Cerebellar cortex (tissue), 1 donor: Measurements from ENCODE around the gene RNF214.
"Not testable (repeated sequence)": the region's sequence is repeated elsewhere in the genome, so short reads cannot be mapped to it uniquely, and the experiment has no call there.

Experiments used
- DNase-seq: peaks from one replicate; pipeline ENCODE4 v3.0.0-alpha.2; 2015; ENCODE audit warnings: low spot score

Gene RNF214

GRCh38 chr11:117315285-117316196 lies 83.1 kb downstream of the RNF214 start:
- no peak for DNase-seq

- peak; percentile 96 for DNase-seq
These were observed 83.9 kb downstream of the RNF214 start, which contains the start of gene BACE1 for GRCh38 chr11:117316197-117316961. BACE1 (minus strand) TSS chr11:117316256; CDS start chr11:117315795, 461 bp downstream.

GRCh38 chr11:117318738-117319137 lies 86.3 kb downstream of the RNF214 start:
- no peak for DNase-seq

GRCh38 chr11:117319214-117319840 lies 86.9 kb downstream of the RNF214 start:
- DNase-seq = no peak

GRCh38 chr11:117327255-117327566 lies 94.7 kb downstream of the RNF214 start:
- not testable (repeated sequence) for DNase-seq

GRCh38 chr11:117327567-117328374 lies 95.3 kb downstream of the RNF214 start, which contains the start of gene CEP164:
CEP164 (plus strand) TSS chr11:117327854; CDS start chr11:117338587, 10,733 bp downstream.
- peak; percentile 98 for DNase-seq

- DNase-seq = peak; percentile 60
These were observed 96.0 kb downstream of the RNF214 start for GRCh38 chr11:117328375-117329010.

GRCh38 chr11:117332843-117333242 lies 100.4 kb downstream of the RNF214 start:
- DNase-seq = no peak

- no peak for DNase-seq
These were observed 101.4 kb downstream of the RNF214 start for GRCh38 chr11:117333917-117334316.

GRCh38 chr11:117334896-117335295 lies 102.4 kb downstream of the RNF214 start:
- no peak for DNase-seq

- DNase-seq = no peak
These were observed 102.9 kb downstream of the RNF214 start for GRCh38 chr11:117335399-117335798.
